Epidermal melanocyte (primary cell): ENCODE measurements around the gene HECTD3.

ENCODE experiments used
- DNase-seq: peaks from one replicate; pipeline ENCODE4 v3.0.0; 2011; ENCODE audit warnings: low spot score; ENCODE audit not compliant: insufficient read length

The HECTD3 gene

DNA sequence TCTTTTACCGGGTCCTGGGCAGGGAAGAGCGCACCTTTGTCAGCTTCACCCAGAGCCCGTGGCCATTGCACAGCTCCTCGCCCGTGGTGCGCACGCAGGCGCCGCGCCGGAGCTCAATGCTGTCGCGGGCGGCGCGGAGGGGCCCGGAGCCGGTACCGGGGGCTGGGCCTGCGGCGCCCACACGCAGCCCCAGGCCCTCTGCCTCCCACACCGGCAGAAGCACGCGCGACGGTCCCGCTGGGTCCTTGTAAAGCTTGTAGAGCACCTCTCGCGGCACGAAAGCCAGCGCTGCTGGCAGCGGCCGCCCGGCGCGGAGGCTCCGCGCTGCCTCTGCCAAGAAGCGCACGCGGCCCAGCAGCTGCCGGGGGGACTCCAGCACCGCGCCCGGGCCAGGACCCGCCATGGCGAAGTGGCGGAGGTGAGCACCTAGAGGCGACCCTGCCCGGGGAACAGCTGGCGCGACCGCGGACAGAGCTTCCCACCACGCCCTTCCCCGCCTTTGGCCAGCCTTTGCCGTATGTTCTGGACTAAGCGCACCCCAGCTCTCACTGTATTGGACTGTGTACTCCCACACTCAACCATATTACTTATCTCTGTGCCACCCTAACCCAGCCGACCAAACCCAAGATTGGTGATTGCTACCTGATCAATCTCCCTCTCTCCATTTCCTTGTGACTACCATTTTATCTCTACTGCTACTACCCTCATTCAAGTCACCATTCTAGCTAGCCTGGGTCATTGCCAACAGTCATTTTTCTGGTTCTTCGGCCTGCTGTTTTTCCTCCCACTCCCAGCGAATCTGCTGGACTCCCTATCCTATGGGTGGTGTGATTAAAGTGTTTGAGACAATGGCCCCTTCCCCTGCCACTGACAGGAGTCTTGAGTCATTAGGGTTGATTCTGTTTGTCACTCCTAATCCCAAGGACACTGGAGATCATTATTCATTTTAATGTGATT lies at the start of gene HECTD3:
Gene HECTD3, minus strand, starts transcription at position 470 of the 957 bp plus-strand sequence. Its CDS starts 67 bp downstream, at position 403.
- peak; percentile 67 for DNase-seq

DNA sequence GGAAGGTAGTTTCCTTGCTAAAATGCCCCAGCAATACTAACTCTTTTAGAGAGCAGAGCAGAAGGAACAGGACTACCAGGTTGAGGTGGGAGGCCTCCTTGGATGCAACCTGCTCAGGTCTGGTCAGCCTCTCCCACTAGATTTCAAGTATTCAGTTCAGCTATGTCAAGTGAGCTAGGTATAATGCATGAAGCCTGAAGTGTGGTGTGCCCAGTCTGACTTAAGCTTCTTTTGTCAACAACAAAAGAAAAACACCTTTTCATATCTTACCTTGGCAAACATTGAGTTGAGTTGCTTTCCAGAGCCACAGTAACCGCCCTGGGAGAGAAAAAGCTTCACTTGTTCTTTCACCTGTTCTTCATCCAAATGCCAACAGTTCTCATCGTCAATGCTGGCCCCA lies 48.7 kb upstream of the HECTD3 start:
- no peak for DNase-seq

DNA sequence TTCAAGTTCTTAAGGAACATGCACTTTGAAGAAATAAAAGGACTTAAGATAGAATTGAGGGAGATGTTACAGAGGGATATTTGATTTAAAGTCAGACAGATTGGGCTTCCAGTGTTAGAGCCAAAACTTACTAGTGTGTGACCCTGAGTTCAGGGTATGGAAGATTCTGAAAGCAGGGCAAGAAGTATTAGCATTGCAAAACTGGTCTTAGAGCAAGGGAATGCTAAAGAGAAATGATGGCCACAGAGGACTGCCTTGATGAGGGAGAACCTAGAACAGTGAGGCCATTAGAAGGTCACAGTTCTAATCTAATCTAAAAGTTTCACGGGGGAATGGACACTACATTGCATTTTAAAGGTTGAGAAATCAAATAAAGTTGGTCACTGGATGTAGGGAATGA lies 46.4 kb upstream of the HECTD3 start:
- DNase-seq, result no peak

DNA sequence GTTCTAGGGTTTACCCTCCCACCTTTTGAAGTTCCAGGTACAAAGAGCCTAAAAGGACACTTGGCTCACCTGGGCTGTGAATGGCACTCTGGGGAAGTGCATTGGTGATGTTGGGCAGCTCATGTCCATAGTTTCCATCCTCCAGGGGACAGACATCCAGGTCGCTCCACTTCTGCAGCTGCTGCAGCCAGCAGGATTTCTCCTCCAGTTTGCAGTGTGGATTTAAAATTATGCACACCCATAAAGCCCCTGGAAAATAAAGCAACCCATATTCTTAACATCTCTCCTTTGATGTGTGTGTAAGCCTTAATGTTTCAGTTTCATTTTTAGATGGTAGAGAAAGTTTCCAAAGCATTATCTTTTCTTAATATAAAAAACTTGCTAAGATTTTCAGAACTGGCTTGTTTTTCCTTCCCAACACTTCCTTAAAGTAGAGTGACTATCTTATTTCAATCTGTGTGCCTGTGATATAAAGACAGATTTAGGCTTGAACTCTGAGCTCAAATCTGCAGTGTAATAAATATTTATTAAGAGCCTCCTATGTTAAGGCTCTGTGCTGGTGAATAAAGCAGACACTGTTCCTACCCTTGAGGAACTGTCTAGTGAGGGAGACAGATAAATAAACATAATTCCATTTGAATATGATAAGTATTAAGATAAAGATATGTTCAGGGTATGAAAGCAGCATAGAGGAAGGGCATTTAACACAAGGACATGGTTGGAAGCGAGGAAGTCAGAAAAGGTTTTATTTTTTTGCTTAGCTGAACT lies 40.1 kb upstream of the HECTD3 start:
- DNase-seq, result no peak

DNA sequence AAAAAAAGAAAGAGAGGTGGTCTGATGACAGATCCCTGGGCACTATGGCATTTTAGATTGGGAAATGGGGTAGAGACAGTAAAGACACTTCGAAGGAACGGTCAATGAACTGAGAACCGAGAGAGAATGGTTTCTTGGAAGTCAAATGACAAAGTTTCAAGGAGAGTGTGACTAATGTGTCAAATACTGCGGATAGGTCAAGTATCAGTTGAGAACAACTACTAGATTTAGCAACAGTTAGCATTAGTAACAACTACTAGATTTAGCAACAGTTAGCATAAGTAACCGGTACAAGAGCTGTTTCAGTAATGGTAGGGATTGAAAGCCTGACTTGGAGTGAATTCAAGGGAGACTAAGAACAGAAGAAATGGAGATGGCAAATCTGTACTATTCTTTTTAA lies 35.9 kb upstream of the HECTD3 start:
- no peak for DNase-seq

DNA sequence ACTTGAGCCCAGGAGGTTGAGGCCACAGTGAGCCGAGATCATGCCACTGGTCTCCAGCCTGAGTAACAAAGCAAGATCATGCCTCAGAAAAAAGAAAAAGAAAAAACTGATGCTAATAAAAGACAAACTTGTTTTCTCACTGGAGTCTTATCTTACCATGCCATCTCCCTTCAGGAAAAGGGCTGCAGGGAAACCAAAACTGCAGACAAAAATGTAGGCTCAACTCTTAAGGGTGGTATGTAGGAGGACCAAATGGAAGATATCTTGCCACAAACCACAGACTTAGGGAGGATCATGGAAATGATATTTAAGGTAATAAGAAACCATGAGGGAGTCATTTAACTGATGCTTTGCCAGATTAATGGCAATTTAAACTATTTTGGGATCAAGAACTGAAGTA lies 33.8 kb upstream of the HECTD3 start:
- DNase-seq, result no peak

DNA sequence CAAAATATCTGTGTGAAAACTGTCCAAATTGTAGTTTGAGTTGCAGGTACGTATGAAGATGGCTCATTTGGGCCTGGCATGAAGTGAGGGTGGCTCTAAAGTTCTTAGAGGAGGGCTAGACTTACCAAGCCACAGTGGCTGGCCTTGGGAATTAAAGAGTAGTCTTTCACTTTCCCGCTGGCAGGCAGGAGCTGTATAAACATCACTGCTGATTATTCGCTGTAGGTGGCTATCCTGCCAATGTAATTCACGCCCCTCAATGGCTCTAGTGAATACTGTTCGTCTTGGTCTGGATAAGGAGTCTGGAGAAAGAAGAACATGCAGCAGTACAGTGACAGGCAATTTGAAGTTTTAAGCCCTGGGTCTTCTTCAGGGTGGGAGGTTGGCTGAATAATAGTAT lies 32.0 kb upstream of the HECTD3 start:
- DNase-seq, result no peak

DNA sequence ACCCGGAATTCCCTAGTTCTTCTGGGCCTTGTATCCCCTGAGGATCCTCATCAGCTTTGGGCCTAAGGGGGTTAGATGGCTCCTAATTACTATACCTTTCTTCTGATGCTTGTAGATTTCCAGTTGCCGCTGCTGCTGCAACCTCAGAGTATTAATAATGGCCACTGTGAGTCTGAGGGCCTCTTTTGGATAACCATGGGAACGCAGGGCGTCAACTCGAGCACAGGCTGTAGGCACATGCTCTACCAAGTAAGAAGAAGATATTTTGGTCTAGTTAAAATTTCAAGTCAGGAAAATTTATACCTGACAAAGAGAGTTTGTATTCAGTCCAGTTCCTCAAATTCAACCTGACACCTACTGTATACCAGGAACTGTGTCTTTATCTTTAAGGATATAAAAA lies 29.2 kb upstream of the HECTD3 start:
- DNase-seq, result no peak

DNA sequence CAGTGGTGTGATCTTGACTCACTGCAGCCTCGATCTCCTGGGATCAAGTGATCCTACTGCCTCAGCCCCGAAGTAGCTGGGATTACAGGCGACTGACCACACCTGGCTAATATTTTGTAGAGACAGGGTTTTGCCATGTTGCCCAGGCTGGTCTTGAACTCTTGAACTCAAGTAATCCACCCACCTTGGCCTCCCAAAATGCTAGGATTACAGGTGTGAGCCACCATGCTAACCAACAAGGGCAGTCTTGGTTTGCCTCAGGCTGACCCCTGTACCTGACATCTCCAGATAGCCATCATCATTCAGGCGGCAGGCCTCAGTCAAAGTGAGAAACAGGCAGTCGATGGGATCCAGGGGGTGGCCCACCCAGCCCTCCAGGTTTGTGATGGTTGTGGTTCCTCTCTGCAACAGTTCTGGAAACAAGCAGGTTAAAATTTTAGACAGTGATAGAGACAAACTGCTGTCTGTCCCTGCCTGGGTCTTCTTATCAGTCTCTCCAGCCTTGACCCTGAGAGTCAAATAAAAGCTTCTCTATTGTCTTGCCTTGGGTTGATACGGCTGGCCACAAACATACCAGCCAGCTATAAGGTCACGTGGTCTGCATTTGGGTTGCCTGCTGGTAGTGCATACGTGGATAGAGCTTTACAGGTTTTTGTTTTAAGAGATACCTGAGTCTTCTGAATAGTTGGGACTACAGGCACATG lies 27.7 kb upstream of the HECTD3 start:
- DNase-seq, result no peak

DNA sequence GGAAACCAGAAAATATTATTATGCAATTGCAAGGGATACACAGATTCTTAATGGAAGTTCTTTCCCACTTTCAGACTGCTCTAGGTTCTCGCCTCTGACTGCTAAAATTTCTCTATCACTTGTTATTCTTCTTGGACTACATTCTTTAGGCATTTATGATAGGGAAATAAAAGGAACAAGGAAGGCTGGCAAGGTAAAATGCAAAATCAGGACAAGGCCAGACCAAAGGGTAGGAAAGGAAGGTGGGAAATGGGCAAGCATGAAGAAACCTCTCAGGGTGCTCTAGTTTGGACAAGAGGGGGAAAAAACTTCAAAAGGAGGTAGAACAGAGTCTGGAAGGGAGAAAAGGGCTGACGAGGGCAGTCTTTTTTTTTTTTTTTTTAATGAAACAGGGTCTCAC lies 27.1 kb upstream of the HECTD3 start:
- DNase-seq, result no peak

DNA sequence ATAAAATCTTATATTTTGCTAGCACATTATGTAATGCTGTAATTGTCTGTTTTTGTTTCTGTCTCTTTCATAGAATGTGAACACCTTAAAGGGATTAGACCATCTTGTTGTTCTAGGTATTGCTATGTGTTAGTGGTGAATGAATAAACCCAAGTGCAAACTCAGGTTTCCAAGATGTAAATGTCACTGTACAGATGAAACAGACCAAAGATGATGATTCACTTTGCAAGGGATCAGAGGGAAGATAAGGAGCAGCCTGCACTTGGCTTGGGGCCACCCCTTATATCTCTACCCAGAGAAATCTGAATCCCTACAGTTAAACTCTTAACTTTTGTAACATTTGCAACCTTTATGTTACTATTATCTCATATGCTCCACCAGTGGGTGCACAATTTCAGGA lies 26.3 kb upstream of the HECTD3 start:
- DNase-seq, result no peak

DNA sequence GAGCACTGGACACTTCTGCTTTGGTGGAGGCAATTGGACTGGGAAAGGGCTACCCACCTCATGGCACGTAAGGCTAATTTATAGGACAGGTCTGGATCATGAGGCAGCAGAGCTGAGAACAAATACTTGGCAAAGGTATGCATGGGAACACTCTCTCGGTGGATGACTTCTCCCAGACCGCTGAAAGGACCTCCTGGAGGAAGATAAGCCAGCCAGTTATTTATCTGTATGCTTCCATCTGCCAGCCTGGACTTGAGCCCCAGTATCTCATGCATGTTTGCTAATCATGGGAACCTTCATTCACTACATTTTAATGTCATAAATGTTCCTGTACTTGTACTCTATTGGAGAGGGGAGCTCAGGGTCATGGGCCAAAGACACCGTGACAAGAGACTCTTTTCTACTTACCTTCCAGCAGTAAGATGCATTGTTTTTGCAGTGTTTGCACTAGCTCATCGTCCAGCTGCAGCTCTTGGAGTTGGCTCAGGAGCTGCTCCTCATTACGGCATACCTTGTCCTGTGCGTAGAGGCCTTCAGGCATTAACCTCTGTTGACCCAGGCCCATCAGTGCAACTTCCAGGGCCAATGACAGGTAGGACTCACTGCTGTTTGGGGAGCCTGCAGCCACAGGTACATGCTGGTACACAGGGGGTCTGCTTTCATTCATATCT lies 24.6 kb upstream of the HECTD3 start:
- no peak for DNase-seq

DNA sequence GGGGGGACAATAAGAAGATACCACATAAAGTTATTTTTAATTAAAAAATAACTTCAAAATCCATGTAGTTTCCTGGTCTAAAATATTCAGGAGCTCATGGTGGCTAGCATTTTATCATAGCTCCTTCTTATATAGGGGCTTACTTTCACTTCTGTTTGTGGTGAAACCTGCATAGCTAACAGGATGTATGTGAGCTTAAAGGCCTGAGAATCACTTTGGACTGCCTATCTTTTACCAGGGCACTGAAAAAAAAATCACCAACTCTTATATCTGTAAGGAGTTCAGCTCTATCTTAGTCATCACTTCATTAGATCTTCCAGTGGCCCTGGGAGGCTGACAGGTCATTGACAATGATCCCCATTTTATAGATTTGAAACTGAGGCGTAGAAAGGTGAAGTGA lies 22.2 kb upstream of the HECTD3 start:
- DNase-seq, result no peak

DNA sequence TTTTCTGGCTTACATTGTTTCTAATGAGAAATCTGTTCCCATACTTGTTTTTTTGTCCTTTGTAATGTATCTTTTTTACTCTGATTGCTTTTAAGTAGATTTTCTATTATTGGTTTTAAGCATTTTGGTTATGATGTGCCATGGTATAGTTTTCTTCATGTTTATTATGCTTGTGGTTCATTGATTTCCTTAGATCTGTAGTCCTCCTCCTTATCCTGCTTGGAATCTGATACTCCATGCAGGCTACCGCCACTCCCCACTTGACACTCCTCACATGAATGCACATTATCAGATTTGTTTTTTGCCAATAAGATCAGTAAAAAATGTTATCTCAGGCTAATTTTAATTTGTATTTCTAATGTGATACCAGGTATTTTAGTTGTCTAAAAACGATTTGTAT lies 21.7 kb upstream of the HECTD3 start:
- DNase-seq, result no peak

DNA sequence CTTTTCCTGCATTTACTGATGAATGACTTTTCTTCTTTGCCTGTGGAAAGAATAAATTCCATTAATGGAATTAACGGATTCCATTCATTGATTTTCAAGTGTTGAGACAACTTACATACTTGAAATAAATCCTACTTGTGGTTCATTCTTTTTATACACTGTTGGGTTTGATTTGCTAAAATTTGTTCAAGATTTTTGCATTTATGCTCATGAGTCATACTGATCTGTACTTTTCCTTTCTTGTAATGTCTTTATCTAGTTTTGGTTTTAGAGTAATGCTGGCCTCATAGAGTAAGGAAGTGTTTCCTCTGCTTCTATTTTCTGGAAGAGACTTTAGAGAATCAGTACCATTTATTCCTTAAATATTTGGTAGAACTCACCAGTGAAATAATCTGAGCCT lies 15.3 kb upstream of the HECTD3 start:
- DNase-seq, result no peak

DNA sequence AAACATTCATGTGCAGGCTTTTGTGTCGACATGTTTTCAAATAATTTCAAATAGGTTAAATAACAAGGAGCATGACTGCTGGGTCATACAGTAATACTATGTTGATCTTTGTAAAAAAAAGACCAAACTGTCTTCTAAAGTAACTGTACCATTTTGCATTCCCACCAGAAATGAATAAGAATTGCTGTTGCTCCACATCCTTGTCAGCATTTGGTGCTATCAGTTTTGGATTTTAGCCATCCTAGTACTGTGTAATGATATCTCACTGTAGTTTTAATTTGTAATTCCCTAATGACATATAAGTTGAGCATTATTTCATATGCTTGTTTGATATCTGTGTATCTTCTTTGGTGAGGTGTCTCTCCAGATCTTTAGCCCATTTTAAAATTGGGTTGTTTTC lies 12.5 kb upstream of the HECTD3 start:
- DNase-seq, result no peak

DNA sequence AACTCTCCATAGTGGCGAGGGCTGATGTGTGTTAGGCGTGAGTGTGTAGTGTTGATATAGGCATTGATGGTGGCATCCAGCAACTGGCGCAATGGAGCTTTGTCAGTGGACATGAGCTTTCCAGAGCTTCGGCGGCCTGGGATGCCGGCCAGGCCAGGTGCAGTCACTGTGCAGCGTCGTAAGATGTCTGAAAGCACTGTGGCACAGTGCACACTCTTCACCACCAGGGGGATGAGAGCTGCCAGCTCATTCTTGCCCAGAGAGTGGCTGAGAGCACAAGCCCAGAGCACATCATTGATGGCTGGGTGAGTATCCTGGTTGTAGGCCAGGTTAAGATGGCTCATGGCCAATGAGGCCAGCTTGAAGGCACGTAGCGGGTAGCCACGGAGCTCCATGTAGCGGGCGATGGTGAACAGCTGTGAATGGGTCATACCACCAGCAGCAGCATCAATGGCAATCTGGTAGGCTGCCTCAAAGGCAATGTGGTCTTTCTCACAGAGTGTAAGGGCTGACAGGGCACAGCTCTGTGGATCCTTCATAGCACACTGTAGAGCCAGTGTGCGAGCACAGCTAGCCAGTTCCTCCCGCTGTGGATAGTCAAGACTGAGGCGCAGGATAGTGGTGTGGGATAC lies 7.6 kb upstream of the HECTD3 start:
- no peak for DNase-seq

DNA sequence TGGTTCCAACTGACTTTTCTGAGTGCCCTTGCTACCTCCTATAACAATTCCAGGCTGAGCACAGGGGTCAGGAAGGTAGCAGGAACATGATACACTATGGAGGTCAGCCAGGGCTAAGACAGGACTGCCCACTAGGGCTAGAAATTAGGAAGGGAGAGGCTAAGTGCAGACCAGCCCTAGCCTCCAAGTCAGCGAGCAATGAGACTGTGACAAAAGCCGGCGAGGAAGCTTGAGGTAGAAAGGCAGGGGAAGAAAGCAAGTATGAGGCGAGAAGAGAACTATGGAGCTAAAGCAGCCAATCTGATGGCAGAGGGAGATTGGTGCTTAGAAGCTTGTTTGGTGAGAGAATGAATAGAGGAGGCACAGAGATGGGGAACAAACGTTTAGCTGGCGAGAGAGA lies 5.6 kb upstream of the HECTD3 start:
- no peak for DNase-seq

DNA sequence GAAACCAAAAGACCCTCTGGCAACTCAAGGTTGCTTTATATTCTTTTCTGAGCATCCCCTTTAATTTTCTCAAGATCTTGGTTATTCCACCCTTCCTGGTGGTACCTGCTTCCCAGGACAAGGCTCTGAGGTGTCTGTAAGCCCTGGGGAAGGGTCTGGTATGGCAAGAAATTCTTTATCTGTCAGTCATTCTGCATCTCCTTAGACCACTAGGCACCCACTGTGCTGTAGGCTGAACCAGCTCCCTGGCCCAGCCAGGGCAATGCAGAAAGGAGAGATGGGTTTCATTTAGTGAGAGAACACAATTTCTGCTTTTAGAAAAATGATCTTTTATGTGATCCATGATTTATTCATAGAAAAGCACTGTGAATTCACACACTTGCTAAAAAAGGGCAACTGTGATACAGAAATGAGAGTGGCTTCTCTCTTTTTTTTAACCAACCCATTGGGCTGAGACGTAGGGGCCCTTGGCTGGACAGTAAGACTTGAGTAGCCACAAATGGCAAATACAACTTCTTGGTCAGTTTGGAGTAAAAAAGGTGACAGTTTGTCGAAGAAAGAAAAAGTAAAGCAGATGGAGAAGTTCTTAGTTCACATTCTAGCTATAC lies 5.1 kb upstream of the HECTD3 start:
- DNase-seq, result no peak

DNA sequence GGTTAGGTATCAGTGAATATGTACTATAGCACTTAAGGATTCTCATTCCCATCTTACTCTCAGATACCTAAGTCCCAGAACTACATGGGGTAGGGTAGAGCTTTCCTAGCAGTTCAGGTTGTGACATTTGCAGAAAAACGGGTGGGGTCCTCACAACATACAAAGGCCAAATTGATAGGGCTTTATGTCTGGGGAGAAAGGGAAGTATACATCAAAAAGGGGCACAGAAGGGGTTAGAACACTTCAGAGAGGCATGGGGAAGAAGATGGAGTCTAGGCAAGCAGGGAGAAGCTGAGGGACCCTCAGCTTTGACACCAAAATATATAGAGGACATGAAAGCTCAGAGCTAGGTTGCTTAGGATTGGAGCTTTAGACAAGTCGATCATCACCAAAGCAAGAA lies 4.6 kb upstream of the HECTD3 start:
- no peak for DNase-seq
